ENCODE results near the gene MDC1. TPM values are rescaled to one million over a fixed set of nuclear protein-coding genes. Genes with fewer than 3 reads are reported as not detected.
"Not testable (repeated sequence)": the region's sequence is repeated elsewhere in the genome, so short reads cannot be mapped to it uniquely, and the experiment has no call there.

Gene MDC1
- total RNA-seq, 4 donors from 2014 or later: 9.8 to 16.7 (median 13.1) TPM

GRCh38 chr6:30719791-30720737 lies 3.0 kb upstream of the MDC1 start, which contains the start of gene TUBB:
Gene TUBB, plus strand, starts transcription at chr6:30720352. Its CDS starts 155 bp downstream, at chr6:30720507.
- 0 to 1% methylated on average over 9 to 22 of the region's 38 CpGs for WGBS, 2 donors (ENCODE audit: low coverage in 1 of 2)
- Histone ChIP-seq H3K9me3 (no peaks in the 10 kb centered on the region), H3K4me1 (peaks cover 2 to 68% (median 33%) of the 10 kb centered on the region in 3 donors), H3K36me3 (peaks cover 0 to 26% of the 10 kb centered on the region in 2 donors), H3K27ac (peak within 1 kb of the TSS; percentile 94 to 99 (median 98)), H3K4me3 (peak within 1 kb of the TSS; percentile 91 to 94), H3K27me3 (no peaks in the 10 kb centered on the region)
- TF ChIP-seq POLR2AphosphoS5 (IDR thresholded peaks at IDR 0.05) (peak; percentile 97), POLR2A (IDR thresholded peaks at IDR 0.05) (peak; percentile 84 to 86), EP300 (IDR thresholded peaks at IDR 0.05) (no peak), CTCF (IDR thresholded peaks at IDR 0.05) (peak in 2 of 4 experiments; percentile 50)
- peak; percentile 81 for ATAC-seq

- WGBS, 2 donors (ENCODE audit: low coverage in 1 of 2): 20 to 25% methylated on average over 7 to 8 of the region's 8 CpGs
Measured at GRCh38 chr6:30719356-30719755, 2.3 kb upstream of the MDC1 start.

GRCh38 chr6:30717845-30718720 lies 1.0 kb upstream of the MDC1 start:
- WGBS, 2 donors (ENCODE audit: low coverage in 1 of 2): 71 to 73% methylated on average over 26 of the region's 37 CpGs
- Histone ChIP-seq H3K4me3 (peak overlapping the region; percentile 19 to 68), H3K36me3 (peaks cover 0 to 25% of the 10 kb centered on the region in 2 donors), H3K27ac (peak overlapping the region; percentile 64 to 94 (median 88)), H3K4me1 (peaks cover 2 to 48% (median 33%) of the 10 kb centered on the region in 3 donors)
- not testable (repeated sequence) for H3K9me3 ChIP-seq, ATAC-seq, H3K27me3 ChIP-seq

More at GRCh38 chr6:30719356-30719755, 2.3 kb upstream of the MDC1 start:
- H3K9me3 ChIP-seq: no peaks in the 10 kb centered on the region
- H3K27ac ChIP-seq: peak overlapping the region; percentile 68 to 99 (median 96)
- peak overlapping the region; percentile 91 to 94 for H3K4me3 ChIP-seq
- no peak for TF ChIP-seq EP300 (IDR thresholded peaks at IDR 0.05)
- H3K27me3 ChIP-seq: no peaks in the 10 kb centered on the region
- ATAC-seq: no peak
- H3K4me1 ChIP-seq: peaks cover 2 to 61% (median 33%) of the 10 kb centered on the region in 3 donors
- peaks cover 0 to 25% of the 10 kb centered on the region in 2 donors for H3K36me3 ChIP-seq

- H3K4me1 ChIP-seq: peaks cover 0 to 36% (median 21%) of the 10 kb centered on the region in 3 donors
- 4 to 8% methylated on average over 3 to 8 of the region's 8 CpGs for WGBS, 2 donors (ENCODE audit: low coverage in 1 of 2)
- H3K4me3 ChIP-seq: peak overlapping the region; percentile 45 to 68
- H3K9me3 ChIP-seq: no peaks in the 10 kb centered on the region
- no peaks in the 10 kb centered on the region for H3K27me3 ChIP-seq
- ATAC-seq: no peak
- H3K36me3 ChIP-seq: peaks cover 0 to 31% of the 10 kb centered on the region in 2 donors
- no peak for TF ChIP-seq CTCF (IDR thresholded peaks at IDR 0.05)
- no peak for TF ChIP-seq POLR2AphosphoS5 (IDR thresholded peaks at IDR 0.05)
- TF ChIP-seq EP300 (IDR thresholded peaks at IDR 0.05): no peak
- TF ChIP-seq POLR2A (IDR thresholded peaks at IDR 0.05): no peak
- H3K27ac ChIP-seq: peak overlapping the region; percentile 78 to 98 (median 93)
Measured at GRCh38 chr6:30716879-30717128, 277 bp downstream of the MDC1 start.

- peaks cover 0 to 57% of the 10 kb centered on the region in 2 donors for H3K36me3 ChIP-seq
- no peak for TF ChIP-seq EP300 (IDR thresholded peaks at IDR 0.05)
- TF ChIP-seq POLR2A (IDR thresholded peaks at IDR 0.05): no peak
- no peak for TF ChIP-seq CTCF (IDR thresholded peaks at IDR 0.05)
- TF ChIP-seq POLR2AphosphoS5 (IDR thresholded peaks at IDR 0.05): no peak
- no peak overlapping the region for H3K4me3 ChIP-seq
- H3K4me1 ChIP-seq: peaks cover 0 to 27% (median 16%) of the 10 kb centered on the region in 3 donors
- H3K9me3 ChIP-seq: no peaks in the 10 kb centered on the region
- 88 to 100% methylated on average over 1 of the region's 1 CpG for WGBS, 2 donors (ENCODE audit: low coverage in 1 of 2)
- no peak for ATAC-seq
- H3K27me3 ChIP-seq: no peaks in the 10 kb centered on the region
- H3K27ac ChIP-seq: no peak overlapping the region
Measured at GRCh38 chr6:30714263-30714662, 2.8 kb downstream of the MDC1 start.

All from gastroesophageal sphincter (tissue), 4 donors.